OCI-LY7 (cell line): ENCODE measurements around the gene COLEC12.

Experiments
- EZH2phosphoT487 ChIP-seq: fragments of 200-600 bp; sonication (generic); IDR thresholded peaks from 2 replicates; pipeline ENCODE4 v1.6.1; 2018; ENCODE audit warnings: low read depth, borderline replicate concordance, mild to moderate bottlenecking, mixed run types, antibody characterized with exemption, low read length, moderate library complexity, mixed read lengths
- TF ChIP-seq, protein P1 (sequence below): fragments of 200-600 bp; sonication (generic); conservative IDR thresholded peaks from 2 replicates; pipeline ENCODE4 v1.5.1; 2014; ENCODE audit warnings: mild to moderate bottlenecking, antibody characterized with exemption, low read length, moderate library complexity, mixed read lengths

DNA sequence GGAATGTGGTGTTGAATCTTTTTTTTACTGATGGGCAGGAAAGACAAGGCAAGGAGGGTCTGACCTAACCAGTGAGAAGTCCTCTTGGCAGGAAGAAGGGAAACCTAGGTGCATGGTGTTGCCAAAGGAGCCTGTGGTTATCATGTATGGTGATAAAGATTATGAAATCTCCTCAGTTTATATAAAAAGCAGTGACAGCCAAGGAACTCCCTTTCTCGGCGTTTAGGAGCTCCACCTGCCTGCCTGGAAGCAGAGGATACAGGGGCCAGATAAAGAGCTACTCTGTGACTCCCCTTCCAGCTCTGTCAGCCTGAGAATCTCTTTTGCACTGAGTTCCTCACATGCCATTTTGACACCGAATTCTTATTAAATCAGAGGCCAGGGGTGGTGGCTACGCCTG lies 26.1 kb downstream of the COLEC12 start:
- no peak for TF ChIP-seq EZH2phosphoT487
- TF ChIP-seq, protein P1, sequence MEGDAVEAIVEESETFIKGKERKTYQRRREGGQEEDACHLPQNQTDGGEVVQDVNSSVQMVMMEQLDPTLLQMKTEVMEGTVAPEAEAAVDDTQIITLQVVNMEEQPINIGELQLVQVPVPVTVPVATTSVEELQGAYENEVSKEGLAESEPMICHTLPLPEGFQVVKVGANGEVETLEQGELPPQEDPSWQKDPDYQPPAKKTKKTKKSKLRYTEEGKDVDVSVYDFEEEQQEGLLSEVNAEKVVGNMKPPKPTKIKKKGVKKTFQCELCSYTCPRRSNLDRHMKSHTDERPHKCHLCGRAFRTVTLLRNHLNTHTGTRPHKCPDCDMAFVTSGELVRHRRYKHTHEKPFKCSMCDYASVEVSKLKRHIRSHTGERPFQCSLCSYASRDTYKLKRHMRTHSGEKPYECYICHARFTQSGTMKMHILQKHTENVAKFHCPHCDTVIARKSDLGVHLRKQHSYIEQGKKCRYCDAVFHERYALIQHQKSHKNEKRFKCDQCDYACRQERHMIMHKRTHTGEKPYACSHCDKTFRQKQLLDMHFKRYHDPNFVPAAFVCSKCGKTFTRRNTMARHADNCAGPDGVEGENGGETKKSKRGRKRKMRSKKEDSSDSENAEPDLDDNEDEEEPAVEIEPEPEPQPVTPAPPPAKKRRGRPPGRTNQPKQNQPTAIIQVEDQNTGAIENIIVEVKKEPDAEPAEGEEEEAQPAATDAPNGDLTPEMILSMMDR, result no peak
